GM19438 (cell line): ENCODE measurements around the gene KCNQ1.
"Not testable (repeated sequence)": the region's sequence is repeated elsewhere in the genome, so short reads cannot be mapped to it uniquely, and the experiment has no call there.

Experiments used
- ATAC-seq: cut with Tn5 transposase; IDR thresholded peaks from one replicate; pipeline ENCODE4 v1.9.1; 2021; ENCODE audit warnings: low read depth; ENCODE audit not compliant: unreplicated experiment

The KCNQ1 gene

DNA sequence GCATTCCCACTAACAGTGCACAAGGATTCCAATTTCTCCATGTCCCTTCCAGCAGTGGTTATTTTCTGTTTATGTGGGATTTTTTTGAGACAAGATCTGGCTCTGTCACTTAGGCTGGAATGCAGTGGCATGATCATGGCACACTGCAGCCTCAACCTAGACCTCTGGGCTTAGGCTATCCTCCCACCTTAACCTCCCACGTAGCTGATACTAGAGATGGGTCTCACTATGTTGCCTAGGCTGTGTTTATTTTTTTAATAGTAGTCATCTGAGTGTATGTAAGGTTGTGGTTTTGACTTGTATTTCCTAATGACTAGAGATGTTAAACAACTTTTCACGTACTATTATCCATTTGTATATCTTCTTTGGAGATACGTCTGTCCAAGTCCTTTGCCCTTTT, 180.4 kb downstream of the KCNQ1 start:
- ATAC-seq, result no peak

DNA sequence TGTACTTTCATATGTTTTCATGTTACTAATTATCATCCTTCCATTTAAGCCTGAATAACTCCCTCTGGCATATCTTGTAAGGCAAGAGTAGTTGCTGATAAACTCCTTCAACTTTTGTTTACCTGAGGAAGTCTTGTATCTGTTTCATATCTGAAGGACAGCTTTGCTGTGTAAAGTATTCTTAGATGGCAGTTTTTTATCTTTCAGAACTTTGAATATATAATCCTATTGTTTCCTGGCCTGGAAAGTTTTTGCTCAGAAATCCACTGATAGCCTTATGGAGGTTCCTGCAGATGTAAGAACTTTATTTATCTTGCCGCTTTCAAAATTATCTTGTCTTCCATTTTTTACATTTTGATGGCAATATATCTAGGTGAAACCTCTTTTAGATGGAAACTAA, 185.9 kb downstream of the KCNQ1 start:
- no peak for ATAC-seq

DNA sequence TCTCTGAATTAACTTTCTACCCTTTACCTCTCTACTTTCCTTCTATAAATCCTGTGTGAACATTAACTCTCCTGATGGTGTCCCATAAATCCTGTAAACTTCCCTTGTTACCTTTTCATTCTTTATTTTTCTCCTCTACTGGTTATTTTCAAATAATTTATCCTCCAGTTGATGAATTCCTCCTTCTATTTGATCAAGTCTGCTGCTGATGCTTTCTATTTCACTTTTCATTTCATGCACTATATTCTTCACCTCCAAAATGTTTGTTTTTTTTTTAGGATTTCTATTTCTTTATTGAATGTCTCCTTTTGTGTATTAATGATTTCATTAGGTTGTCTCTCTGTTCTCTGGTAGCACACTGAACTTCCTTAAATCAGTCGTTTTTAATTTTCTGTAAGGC, 186.4 kb downstream of the KCNQ1 start:
- ATAC-seq, result no peak

DNA sequence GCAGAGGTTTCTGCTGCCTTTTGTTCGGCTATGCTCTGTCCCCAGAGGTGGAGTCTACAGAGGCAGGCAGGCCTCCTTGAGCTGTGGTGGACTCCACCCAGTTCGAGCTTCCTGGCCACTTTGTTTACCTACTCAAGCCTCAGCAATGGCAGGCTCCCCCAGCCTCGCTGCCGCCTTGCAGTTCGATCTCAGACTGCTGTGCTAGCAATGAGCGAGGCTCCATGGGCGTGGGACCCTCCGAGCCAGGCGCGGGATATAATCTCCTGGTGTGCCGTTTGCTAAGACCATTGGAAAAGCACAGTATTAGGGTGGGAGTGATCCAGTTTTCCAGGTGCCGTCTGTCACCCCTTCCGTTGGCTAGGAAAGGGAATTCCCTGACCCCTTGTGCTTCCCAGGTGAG, 195.0 kb downstream of the KCNQ1 start:
- not testable (repeated sequence) for ATAC-seq

DNA sequence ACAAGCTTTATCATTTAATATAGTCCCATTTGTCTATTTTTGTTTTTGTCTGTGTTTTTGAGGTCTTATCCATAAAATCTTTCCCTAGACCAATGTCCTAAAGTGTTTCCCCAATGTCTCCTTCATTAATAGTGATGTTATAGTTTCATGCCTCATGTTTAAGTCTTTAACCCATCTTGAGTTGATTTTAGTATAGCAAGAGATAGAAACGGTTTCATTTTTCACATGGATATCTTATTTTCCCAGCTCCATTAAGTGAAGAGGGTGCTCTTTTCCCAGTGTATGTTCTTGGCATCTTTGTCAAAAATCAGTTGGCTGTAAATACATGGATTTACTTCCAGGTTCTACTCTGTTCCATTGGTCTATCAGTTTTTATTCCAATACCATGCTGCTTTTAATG, 196.8 kb downstream of the KCNQ1 start:
- ATAC-seq, result no peak

GRCh38 chr11:2643746-2644145, 198.9 kb downstream of the KCNQ1 start:
- no peak for ATAC-seq

DNA sequence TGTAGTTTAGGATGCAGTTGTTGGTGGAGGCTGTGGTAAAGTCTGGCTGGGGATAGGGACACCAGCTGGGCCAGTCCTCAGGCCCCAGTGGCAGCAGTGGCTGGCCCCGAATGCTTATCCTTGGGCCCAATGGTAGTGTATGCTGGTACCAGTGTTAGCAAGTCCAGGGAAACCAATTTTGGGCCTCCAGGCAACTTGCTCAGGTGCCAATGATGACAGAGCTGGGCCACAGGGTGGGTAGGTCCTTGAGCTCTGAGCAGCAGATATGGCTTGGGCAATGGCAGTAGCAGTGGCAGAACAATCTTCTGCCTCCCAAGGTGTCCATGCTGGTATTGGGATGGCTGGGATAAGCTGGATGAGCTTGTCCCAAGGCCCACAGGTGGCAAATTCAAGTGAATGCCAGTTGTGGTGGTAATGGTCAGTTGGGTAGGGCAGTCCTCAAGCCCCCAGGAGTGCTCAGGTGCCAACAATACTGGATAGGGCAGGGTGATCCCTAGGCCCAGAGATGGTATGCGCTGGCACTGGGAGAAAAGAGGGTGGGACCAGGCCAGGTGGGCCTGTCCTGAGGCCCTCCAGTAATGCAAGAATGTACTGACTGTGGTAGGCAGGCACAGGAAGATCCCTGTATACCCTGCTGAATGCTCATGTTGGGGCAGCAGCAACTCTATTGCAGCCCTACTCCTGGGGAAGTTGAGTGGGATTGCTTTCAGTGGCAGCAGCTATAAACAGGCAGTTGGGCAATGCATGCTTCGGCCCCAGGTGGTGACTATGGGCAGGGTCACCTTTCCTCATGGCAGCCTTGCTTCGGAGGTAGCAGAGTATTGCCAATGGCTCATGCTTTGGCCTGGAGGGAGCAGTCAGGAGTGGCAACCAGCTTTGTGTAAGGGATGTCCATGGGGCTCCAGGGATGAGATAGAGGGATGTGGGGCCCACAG, 200.3 kb downstream of the KCNQ1 start:
- ATAC-seq, result no peak

- ATAC-seq, result no peak
These were observed 200.9 kb downstream of the KCNQ1 start for GRCh38 chr11:2645779-2646118.

DNA sequence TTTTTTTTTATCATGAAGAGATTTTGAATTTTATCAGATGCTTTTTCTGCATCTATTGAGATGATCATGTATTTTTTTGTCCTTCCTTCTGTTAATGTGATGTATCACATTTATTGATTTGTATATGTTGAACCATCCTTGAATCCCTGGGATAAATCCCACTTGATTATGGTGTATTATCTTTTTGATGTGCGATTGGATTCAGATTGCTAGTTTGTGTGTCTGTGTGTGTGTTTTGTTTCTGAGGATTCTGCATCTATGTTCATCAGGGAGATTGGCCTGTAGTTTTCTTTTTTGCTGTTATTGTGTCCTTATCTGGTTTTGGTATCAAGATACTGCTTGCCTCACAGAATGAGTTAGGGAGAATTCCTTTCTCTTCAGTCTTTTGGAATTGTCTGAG, 202.4 kb downstream of the KCNQ1 start:
- no peak for ATAC-seq

DNA sequence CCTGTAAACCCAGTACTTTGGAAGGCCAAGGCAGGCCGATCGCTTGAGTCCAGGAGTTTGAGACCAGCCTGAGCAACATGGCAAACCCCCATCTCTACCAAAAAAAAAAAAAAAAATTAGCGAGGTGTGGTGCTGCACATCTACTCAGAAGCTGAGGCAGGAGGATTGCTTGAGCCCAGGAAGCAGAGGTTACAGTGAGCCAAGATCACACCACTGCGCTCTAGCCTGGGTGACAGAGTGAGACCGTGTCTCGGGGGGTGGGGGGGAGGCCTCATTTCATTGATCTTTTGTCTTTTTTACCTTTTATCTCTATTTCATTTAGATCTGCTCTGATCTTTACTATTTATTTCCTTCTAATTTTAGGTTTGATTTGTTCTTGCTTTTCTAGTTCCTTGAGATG, 203.1 kb downstream of the KCNQ1 start:
- ATAC-seq, result no peak

DNA sequence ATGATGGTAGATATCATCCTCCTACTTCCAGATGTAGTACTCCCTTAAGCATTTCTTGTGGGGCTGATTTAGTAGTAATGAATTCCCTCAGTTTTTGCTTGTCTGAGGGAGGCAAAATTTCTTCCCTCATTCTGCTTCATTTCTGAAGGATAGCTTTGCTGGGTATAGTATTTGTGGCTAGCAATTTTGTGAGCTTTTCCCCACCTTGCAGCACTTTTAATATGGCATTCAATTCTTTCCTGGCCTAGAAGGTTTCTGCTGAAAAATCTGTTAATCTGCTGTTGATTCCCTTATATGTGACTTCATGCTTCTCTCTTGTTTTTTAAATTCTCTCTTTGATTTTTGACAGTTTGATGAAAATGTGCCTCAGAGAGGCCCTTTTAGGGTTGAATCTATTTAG, 204.6 kb downstream of the KCNQ1 start:
- ATAC-seq, result no peak

- no peak for ATAC-seq
These were observed 205.0 kb downstream of the KCNQ1 start for GRCh38 chr11:2649848-2650247.

DNA sequence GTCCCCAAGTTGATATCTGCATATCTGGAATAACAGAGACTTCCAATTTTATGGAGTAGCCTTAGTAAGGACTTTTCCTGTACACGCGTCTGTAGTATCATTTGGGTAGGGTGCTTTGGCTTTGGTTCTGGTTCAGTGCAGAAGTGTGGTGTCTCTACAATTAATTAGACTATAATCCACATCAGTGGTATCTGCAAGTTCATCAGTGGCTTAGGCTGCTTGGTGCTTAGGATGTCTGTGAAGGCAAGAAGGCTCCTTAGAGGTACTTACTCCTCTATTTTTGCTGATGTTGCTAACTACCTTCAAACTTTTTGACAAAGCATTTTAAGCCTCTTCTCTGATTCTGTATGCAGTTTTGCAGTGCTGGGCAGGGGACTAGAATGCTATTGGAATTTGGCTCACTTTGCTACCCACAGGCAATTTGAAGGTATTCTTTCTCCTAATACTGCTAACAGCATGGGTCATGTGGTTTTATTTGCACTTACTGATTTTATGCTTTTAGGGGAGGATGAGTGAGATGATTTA, 205.6 kb downstream of the KCNQ1 start:
- ATAC-seq, result no peak

- ATAC-seq, result no peak
These were observed 206.3 kb downstream of the KCNQ1 start for GRCh38 chr11:2651054-2651617.

DNA sequence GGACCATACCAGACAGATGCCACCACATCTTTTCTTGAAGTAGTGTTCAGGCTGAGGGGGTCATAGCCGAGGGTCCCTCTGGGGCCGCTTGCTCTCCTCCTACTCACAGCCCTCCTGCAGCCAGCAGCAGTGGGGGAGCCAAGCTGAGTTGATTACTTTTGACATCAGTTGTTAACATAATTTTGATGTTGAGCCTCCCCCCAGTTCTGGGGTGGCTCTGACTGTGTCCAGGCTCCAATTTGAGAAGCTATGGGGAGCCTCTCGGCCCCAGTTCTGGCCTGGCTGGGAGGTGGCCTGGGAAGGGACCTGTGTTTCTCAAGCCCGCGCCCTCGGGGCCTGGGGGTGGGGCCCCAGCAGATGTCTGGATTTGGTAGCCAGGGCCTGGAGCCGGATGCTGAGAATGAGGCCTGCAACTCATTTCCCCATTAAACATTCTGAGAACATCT, 207.0 kb downstream of the KCNQ1 start:
- ATAC-seq, result no peak

- ATAC-seq, result no peak
These were observed 207.8 kb downstream of the KCNQ1 start for GRCh38 chr11:2652333-2653197.

GRCh38 chr11:2653198-2653551, 208.4 kb downstream of the KCNQ1 start:
- no peak for ATAC-seq

DNA sequence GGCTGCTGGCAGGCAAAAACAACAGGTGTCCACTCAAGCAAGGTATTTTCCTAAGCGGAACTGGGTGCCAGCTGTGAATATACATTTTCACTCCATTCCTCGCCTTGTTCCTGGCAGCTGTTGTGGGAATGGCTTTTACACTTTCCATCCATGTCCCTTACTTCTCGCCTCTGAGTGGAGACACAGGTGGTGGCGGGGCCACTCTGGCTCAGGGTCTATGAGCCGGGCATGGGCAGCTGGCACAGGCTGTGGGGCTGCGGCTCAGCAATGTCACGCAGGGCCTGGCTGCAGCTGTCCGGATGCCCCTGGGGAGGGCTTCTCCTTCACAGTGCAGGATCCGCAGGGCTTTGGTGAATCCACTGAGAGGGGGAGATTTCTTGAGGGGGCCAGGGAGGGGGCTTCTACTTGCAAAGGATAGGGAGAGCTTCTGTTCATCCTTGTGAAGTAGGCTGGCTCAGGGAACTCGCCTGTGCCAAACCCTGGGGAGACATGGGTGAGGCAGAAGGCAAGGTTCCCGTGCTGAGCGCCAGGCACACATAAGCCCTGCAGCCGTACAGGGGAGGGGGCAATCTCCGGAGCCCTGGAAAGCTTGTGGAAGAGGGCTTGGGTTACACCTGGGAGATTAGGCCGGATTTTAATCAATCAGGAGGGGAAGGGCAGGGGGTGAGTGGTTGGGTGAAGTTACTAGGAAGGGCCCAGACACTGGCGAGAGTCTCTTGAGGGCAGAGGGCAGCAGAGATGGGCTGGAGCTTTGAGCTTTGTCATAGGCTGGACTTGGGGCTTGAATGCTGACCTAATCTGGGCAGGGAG, 209.3 kb downstream of the KCNQ1 start:
- no peak for ATAC-seq

GRCh38 chr11:2655016-2655719, 210.4 kb downstream of the KCNQ1 start:
- ATAC-seq, result no peak
